Spleen (tissue), 11 donors: ENCODE measurements around the gene ZNF584. TPM values are rescaled to one million over a fixed set of nuclear protein-coding genes. Genes with fewer than 3 reads are reported as not detected.
A peak's percentile ranks its signal among the peaks of the same experiment; 100 is the strongest.

ENCODE experiments used
- DNase-seq: peaks from one replicate; pipeline ENCODE4 v3.0.0-alpha.2; 2020
- H3K27ac ChIP-seq, 8 donors: fragments of 200-600 bp; sonication (generic) in 7 of 8; 1 replicate in 4 of 8; 2 replicates in 4 of 8; pipeline versions ENCODE4 v1.5.0 to v1.8.0; 2016 to 2021; ENCODE audit warnings: inconsistent platforms in 4 of 8, mild to moderate bottlenecking in 4 of 8, moderate library complexity in 1 of 8
- H3K27me3 ChIP-seq, 7 donors: fragments of 200-600 bp; sonication (generic) in 6 of 7; replicated peaks in 1 of 7; 1 replicate in 4 of 7; 2 replicates in 3 of 7; pipeline versions ENCODE4 v1.5.0 to v1.8.0; 2016 to 2021; ENCODE audit warnings: inconsistent platforms in 3 of 7, mild to moderate bottlenecking in 1 of 7
- H3K36me3 ChIP-seq, 6 donors: fragments of 200-600 bp; sonication (generic) in 5 of 6; 1 replicate in 4 of 6; 2 replicates in 2 of 6; pipeline versions ENCODE4 v1.5.0 to v1.8.0; 2016 to 2021; ENCODE audit warnings: inconsistent platforms in 2 of 6
- H3K4me1 ChIP-seq, 6 donors: fragments of 200-600 bp; sonication (generic) in 5 of 6; 1 replicate in 3 of 6; 2 replicates in 3 of 6; pipeline versions ENCODE4 v1.5.0 to v1.8.0; 2016 to 2021; ENCODE audit warnings: inconsistent platforms in 3 of 6
- H3K4me3 ChIP-seq, 8 donors: fragments of 200-600 bp; sonication (generic) in 7 of 8; 1 replicate in 4 of 8; 2 replicates in 4 of 8; pipeline versions ENCODE4 v1.5.0 to v1.8.0; 2016 to 2021; ENCODE audit warnings: inconsistent platforms in 4 of 8, mild to moderate bottlenecking in 4 of 8, moderate library complexity in 2 of 8
- H3K9me3 ChIP-seq, 8 donors: fragments of 200-600 bp; sonication (generic) in 7 of 8; 1 replicate in 4 of 8; 2 replicates in 4 of 8; pipeline versions ENCODE4 v1.5.0 to v1.8.0; 2016 to 2021; ENCODE audit warnings: inconsistent platforms in 4 of 8
- CTCF ChIP-seq, 11 experiments: fragments of 200-600 bp in 7 of 11; fragments of 450-650 bp in 4 of 11; sonication (generic) in 4 of 11; IDR thresholded peaks in 8 of 11; conservative IDR thresholded peaks in 3 of 11; 1 replicate in 7 of 11; 2 replicates in 4 of 11; pipeline versions ENCODE4 v1.4.0 to v1.8.0; 2016 to 2021; ENCODE audit warnings: antibody characterized with exemption in 11 of 11, inconsistent platforms in 4 of 11, mild to moderate bottlenecking in 1 of 11
- POLR2A ChIP-seq, 3 donors: fragments of 450-650 bp; IDR thresholded peaks; one replicate each; pipeline ENCODE4 v1.5.1; 2017; ENCODE audit warnings: antibody characterized with exemption in 3 of 3, mild to moderate bottlenecking in 1 of 3
- POLR2AphosphoS5 ChIP-seq, 3 donors: sonication (generic); formaldehyde crosslinking; IDR thresholded peaks; one replicate each; pipeline ENCODE4 v1.5.1; 2017; ENCODE audit warnings: antibody characterized with exemption in 3 of 3
- WGBS, 5 donors: extraction: QIAGEN DNeasy Blood & Tissue Kit in 3 of 5; methylation state at CpG; one replicate each; pipeline versions ENCODE4 v1.1.5 to v1.1.7; 2013 to 2018; 5-methylcytosine and 5-hydroxymethylcytosine counted together
- intact Hi-C: fragments of 100-400 bp; cut with DNase I; formaldehyde crosslinking; loops from one replicate; pipeline ENCODE4 v1.15.0; 2023; ENCODE audit warnings: low total_unique reads
- polyA plus RNA-seq, 3 donors: library from polyadenylated mRNA; stranded (reverse); fragments of 200-250 nt; gene quantifications; one replicate each; pipeline ENCODE4 v1.2.1, GENCODE V29; 2013
- total RNA-seq, 7 donors: library from RNA; depleted of rRNA in 3 of 7; stranded (reverse); fragments of >200 nt in 3 of 7; fragmentation: NEBNext Ultra II Directional in 4 of 7; extraction: Animal tissue kit (Norgen Biotek cat#: 25700) in 4 of 7; gene quantifications; one replicate each; pipeline versions ENCODE4 v1.1.0 to v1.2.1, GENCODE V29; 2016 to 2021
- donor health status: healthy with polysubstance abuse.
- donor health status: DM: no; HTN: no; CAD: no; lungs with moderate emphysema.
- donor health status: DM: no; HTN: no; CAD: no.
- donor health status: Bipolar disorder and iron deficiency.
- donor health status: healthy.
- donor health status: DM: no; HTN: no; CAD: no.
- donor health status: DM: yes; HTN: yes; CAD: no.

ZNF584 gene
- total and polyA plus RNA-seq, 10 donors: 2.3 to 11.2 (median 8.3) TPM

GRCh38 chr19:58385891-58386575 is 22.4 kb upstream of the ZNF584 start:
- peak overlapping the region; percentile 93 to 99 (median 98) for H3K27ac ChIP-seq
- H3K36me3 ChIP-seq: peaks cover 0 to 32% (median 22%) of the 10 kb centered on the region in 6 donors
- no peaks in the 10 kb centered on the region for H3K27me3 ChIP-seq
- 5 to 40% (median 11%) methylated on average over 1 to 36 of the region's 36 CpGs for WGBS, 5 donors
- intact Hi-C loops: no loop called here
- peak; percentile 78 for DNase-seq
- H3K4me3 ChIP-seq: peak overlapping the region; percentile 70 to 93 (median 78)
- no peaks in the 10 kb centered on the region for H3K9me3 ChIP-seq
- TF ChIP-seq CTCF (IDR thresholded peaks at IDR 0.05 in 8 of 11, conservative IDR thresholded peaks at IDR 0.05 in 3 of 11) (no peak), POLR2AphosphoS5 (IDR thresholded peaks at IDR 0.05) (no peak), POLR2A (IDR thresholded peaks at IDR 0.05) (no peak)
- H3K4me1 ChIP-seq: peaks cover 22 to 76% (median 57%) of the 10 kb centered on the region in 6 donors

- Histone ChIP-seq H3K9me3 (no peaks in the 10 kb centered on the region), H3K4me3 (peak within 1 kb of the TSS; percentile 70 to 93 (median 78)), H3K4me1 (peaks cover 20 to 77% (median 53%) of the 10 kb centered on the region in 6 donors), H3K36me3 (peaks cover 0 to 39% (median 28%) of the 10 kb centered on the region in 6 donors), H3K27ac (peak within 1 kb of the TSS; percentile 93 to 99 (median 98)), H3K27me3 (no peaks in the 10 kb centered on the region)
- intact Hi-C loops: no loop called here
- peak; percentile 97 for DNase-seq
- WGBS, 5 donors: 0 to 1% (median 0%) methylated on average over 52 to 64 of the region's 64 CpGs
- peak in 1 of 3 donors; percentile 79 for TF ChIP-seq POLR2A (IDR thresholded peaks at IDR 0.05)
- TF ChIP-seq CTCF (IDR thresholded peaks at IDR 0.05 in 8 of 11, conservative IDR thresholded peaks at IDR 0.05 in 3 of 11): peak in 2 of 11 experiments; percentile 18 to 32
- TF ChIP-seq POLR2AphosphoS5 (IDR thresholded peaks at IDR 0.05): peak; percentile 92 to 96 (median 95)
These were observed 21.7 kb upstream of the ZNF584 start, which contains the start of gene RPS5 for GRCh38 chr19:58386576-58387337. Gene RPS5, plus strand, starts transcription at chr19:58387269. Its CDS starts 869 bp downstream, at chr19:58388138.

GRCh38 chr19:58387338-58388174 is 20.9 kb upstream of the ZNF584 start:
- WGBS, 5 donors: 6 to 15% (median 8%) methylated on average over 31 to 39 of the region's 39 CpGs

GRCh38 chr19:58388175-58388526 is 20.3 kb upstream of the ZNF584 start:
- Histone ChIP-seq H3K9me3 (no peaks in the 10 kb centered on the region), H3K27ac (peak overlapping the region in 1 of 8 donors; percentile 93), H3K27me3 (no peaks in the 10 kb centered on the region), H3K4me3 (peak overlapping the region in 7 of 8 donors; percentile 70 to 93 (median 77)), H3K36me3 (peaks cover under 1 to 53% (median 40%) of the 10 kb centered on the region in 6 donors), H3K4me1 (peaks cover 15 to 71% (median 46%) of the 10 kb centered on the region in 6 donors)
- 76 to 90% (median 80%) methylated on average over 3 of the region's 3 CpGs for WGBS, 5 donors
- DNase-seq: no peak
- TF ChIP-seq CTCF (IDR thresholded peaks at IDR 0.05 in 8 of 11, conservative IDR thresholded peaks at IDR 0.05 in 3 of 11) (no peak), POLR2AphosphoS5 (IDR thresholded peaks at IDR 0.05) (no peak), POLR2A (IDR thresholded peaks at IDR 0.05) (no peak)
- intact Hi-C loops: no loop called here

More at GRCh38 chr19:58387338-58388174, 20.9 kb upstream of the ZNF584 start:
- peak overlapping the region; percentile 70 to 93 (median 78) for H3K4me3 ChIP-seq
- peaks cover 15 to 76% (median 46%) of the 10 kb centered on the region in 6 donors for H3K4me1 ChIP-seq
- DNase-seq: peak; percentile 56
- H3K27ac ChIP-seq: peak overlapping the region; percentile 93 to 99 (median 98)
- H3K27me3 ChIP-seq: no peaks in the 10 kb centered on the region
- H3K36me3 ChIP-seq: peaks cover 0 to 47% (median 34%) of the 10 kb centered on the region in 6 donors
- intact Hi-C loops: no loop called here
- no peak for TF ChIP-seq POLR2A (IDR thresholded peaks at IDR 0.05)
- H3K9me3 ChIP-seq: no peaks in the 10 kb centered on the region
